A673 (cell line): ENCODE measurements around the gene CAST. TPM values are rescaled to one million over a fixed set of nuclear protein-coding genes. Genes with fewer than 3 reads are reported as not detected.

Experiments
- BruUV-seq: library from RNA; stranded (reverse); fragments of 400-500 nt; replicated peaks from 2 replicates; lab custom pipeline; 2021; lab: Mats Ljungman, UMichigan
- CTCF ChIA-PET: fragments of 300-600 bp; sonication (Branson Sonifier 250); formaldehyde crosslinking; loops from one replicate; lab custom pipeline; 2022; ENCODE audit warnings: antibody characterized with exemption; lab: Charles Lee
- POLR2A ChIA-PET: fragments of 300-600 bp; sonication (Branson Sonifier 250); formaldehyde crosslinking; loops from one replicate; lab custom pipeline; 2022; ENCODE audit warnings: antibody characterized with exemption; ENCODE audit not compliant: low non-redundant PET; lab: Charles Lee
- DNase-seq: peaks from one replicate; pipeline ENCODE4 v3.0.0-alpha.2; 2015; ENCODE audit warnings: low spot score
- H3K27ac ChIP-seq: fragments of 200-600 bp; sonication (generic); 2 replicates; pipeline ENCODE4 v1.5.1; 2016; ENCODE audit warnings: mixed run types, low read depth, mild to moderate bottlenecking, mixed read lengths, antibody characterized with exemption, low read length; ENCODE audit not compliant: poor library complexity, severe bottlenecking
- H3K27me3 ChIP-seq: fragments of 200-600 bp; sonication (generic); replicated peaks from 2 replicates; pipeline ENCODE4 v1.6.1; 2017; ENCODE audit warnings: mixed run types, low read depth, mild to moderate bottlenecking, mixed read lengths, antibody characterized with exemption, low read length; ENCODE audit not compliant: insufficient read depth, poor library complexity
- H3K36me3 ChIP-seq: fragments of 200-600 bp; sonication (generic); 2 replicates; pipeline ENCODE4 v1.6.1; 2016; ENCODE audit warnings: mixed run types, mild to moderate bottlenecking, mixed read lengths, antibody characterized with exemption, low read length; ENCODE audit not compliant: insufficient read depth, poor library complexity, severe bottlenecking
- H3K4me1 ChIP-seq: fragments of 200-600 bp; sonication (generic); 2 replicates; pipeline ENCODE4 v1.6.1; 2017; ENCODE audit warnings: mixed run types, mild to moderate bottlenecking, mixed read lengths, antibody characterized with exemption, low read length; ENCODE audit not compliant: insufficient read depth, poor library complexity, severe bottlenecking
- H3K4me3 ChIP-seq: fragments of 200-600 bp; sonication (generic); 2 replicates; pipeline ENCODE4 v1.5.1; 2016; ENCODE audit warnings: low read depth, mixed run types, mild to moderate bottlenecking, mixed read lengths, low read length; ENCODE audit not compliant: poor library complexity, severe bottlenecking
- H3K9me3 ChIP-seq: fragments of 200-600 bp; sonication (generic); 2 replicates; pipeline ENCODE4 v1.6.1; 2016; ENCODE audit warnings: mixed run types, low read depth, mild to moderate bottlenecking, mixed read lengths, antibody characterized with exemption, low read length; ENCODE audit not compliant: poor library complexity, severe bottlenecking
- EZH2 ChIP-seq: fragments of 200-600 bp; sonication (generic); IDR thresholded peaks from 2 replicates; pipeline ENCODE4 v1.6.1; 2017; ENCODE audit warnings: borderline replicate concordance, low read depth, mild to moderate bottlenecking, mixed read lengths, antibody characterized with exemption, low read length; ENCODE audit not compliant: poor library complexity, severe bottlenecking
- intact Hi-C: fragments of 100-400 bp; cut with micrococcal nuclease; formaldehyde crosslinking; loops from one replicate; pipeline ENCODE4 v1.10.0; 2022; ENCODE audit not compliant: unreplicated experiment
- total RNA-seq: library from RNA; stranded (reverse); gene quantifications from 2 replicates; pipeline ENCODE4 v1.2.3, GENCODE V29; 2021
- TF ChIP-seq, protein P1 (sequence below): fragments of 300-800, 200-600 bp; sonication (generic); conservative IDR thresholded peaks from 2 replicates; pipeline ENCODE4 v1.5.1; 2017; ENCODE audit warnings: low read depth, mild to moderate bottlenecking, antibody characterized with exemption, low read length, moderate library complexity, mixed read lengths

The CAST gene
- total RNA-seq, 1 experiment from 2014 or later: 66.8 TPM

- TF ChIP-seq, protein P1, sequence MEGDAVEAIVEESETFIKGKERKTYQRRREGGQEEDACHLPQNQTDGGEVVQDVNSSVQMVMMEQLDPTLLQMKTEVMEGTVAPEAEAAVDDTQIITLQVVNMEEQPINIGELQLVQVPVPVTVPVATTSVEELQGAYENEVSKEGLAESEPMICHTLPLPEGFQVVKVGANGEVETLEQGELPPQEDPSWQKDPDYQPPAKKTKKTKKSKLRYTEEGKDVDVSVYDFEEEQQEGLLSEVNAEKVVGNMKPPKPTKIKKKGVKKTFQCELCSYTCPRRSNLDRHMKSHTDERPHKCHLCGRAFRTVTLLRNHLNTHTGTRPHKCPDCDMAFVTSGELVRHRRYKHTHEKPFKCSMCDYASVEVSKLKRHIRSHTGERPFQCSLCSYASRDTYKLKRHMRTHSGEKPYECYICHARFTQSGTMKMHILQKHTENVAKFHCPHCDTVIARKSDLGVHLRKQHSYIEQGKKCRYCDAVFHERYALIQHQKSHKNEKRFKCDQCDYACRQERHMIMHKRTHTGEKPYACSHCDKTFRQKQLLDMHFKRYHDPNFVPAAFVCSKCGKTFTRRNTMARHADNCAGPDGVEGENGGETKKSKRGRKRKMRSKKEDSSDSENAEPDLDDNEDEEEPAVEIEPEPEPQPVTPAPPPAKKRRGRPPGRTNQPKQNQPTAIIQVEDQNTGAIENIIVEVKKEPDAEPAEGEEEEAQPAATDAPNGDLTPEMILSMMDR: no peak
- TF ChIP-seq EZH2: no peak
- intact Hi-C loops: no loop called here
- H3K36me3 ChIP-seq: no peaks in the 10 kb centered on the region
- ChIA-PET CTCF (no interaction called here), POLR2A (interaction anchor here (0.6 kb wide), 1 partner anchor 13 kb away, joined by 4 read pairs; no protein-coding TSS in a partner anchor)
- no peaks in the 10 kb centered on the region for H3K9me3 ChIP-seq
- H3K27me3 ChIP-seq: no peaks in the 10 kb centered on the region
- BruUV-seq: no TSS peak
- H3K4me1 ChIP-seq: peaks cover 32% of the 10 kb centered on the region
- no peak overlapping the region for H3K4me3 ChIP-seq
- peak overlapping the region; percentile 64 for H3K27ac ChIP-seq
- DNase-seq: peak; percentile 66
Observed at GRCh38 chr5:96821260-96821916, 159.2 kb downstream of the CAST start.

GRCh38 chr5:96822686-96823459 lies 160.7 kb downstream of the CAST start:
- Histone ChIP-seq H3K4me1 (peaks cover 20% of the 10 kb centered on the region), H3K27me3 (no peaks in the 10 kb centered on the region), H3K36me3 (no peaks in the 10 kb centered on the region), H3K27ac (no peak overlapping the region), H3K9me3 (no peaks in the 10 kb centered on the region), H3K4me3 (no peak overlapping the region)
- no peak for TF ChIP-seq EZH2
- TF ChIP-seq, protein P1: no peak
- DNase-seq: no peak
- intact Hi-C loops: no loop called here
- ChIA-PET CTCF (no interaction called here), POLR2A (no interaction called here)
- BruUV-seq: no TSS peak

DNA sequence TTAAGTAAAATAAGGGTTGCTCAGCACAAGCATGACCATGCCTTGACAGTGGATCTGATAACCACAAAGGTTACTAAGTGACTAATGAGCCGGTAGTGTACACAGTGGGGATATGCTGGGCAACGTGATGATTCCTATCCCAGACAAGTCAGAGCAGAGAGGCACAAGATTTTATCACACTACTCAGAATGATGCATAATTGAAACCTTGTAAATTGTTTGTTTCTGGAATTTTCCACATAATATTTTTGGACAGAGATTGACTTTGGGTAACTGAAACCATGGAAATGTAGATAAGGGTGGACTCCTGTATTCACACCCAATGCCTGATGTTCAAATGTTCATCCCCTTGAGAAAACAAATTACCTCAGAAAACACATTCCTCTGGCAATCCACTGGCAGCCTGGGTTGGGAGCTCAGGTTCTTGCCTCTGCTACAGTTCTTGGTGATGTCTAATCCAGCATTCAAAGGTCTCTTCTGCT lies 161.8 kb downstream of the CAST start:
- no peak for DNase-seq
- POLR2A ChIA-PET: no interaction called here
- no peak for TF ChIP-seq EZH2
- TF ChIP-seq, protein P1: no peak

More for the DNA sequence above, 161.8 kb downstream of the CAST start:
- no peak overlapping the region for H3K27ac ChIP-seq
- no peak overlapping the region for H3K4me3 ChIP-seq
- CTCF ChIA-PET: no interaction called here
- H3K4me1 ChIP-seq: peaks cover 20% of the 10 kb centered on the region
- H3K36me3 ChIP-seq: no peaks in the 10 kb centered on the region
- BruUV-seq: no TSS peak
- H3K27me3 ChIP-seq: no peaks in the 10 kb centered on the region
- intact Hi-C loops: no loop called here
- H3K9me3 ChIP-seq: no peaks in the 10 kb centered on the region

Other genes starting within 250 kb of the CAST start
- gene PCSK1, start 229.1 kb upstream of the CAST start, total RNA-seq: 0.87 and 0.92 TPM in 2 replicates
- gene ERAP1, start 145.6 kb downstream of the CAST start, total RNA-seq: 41.7 and 42.0 TPM in 2 replicates
- gene ERAP2, start 214.1 kb downstream of the CAST start, total RNA-seq: 2.0 and 2.6 TPM in 2 replicates